RWPE1 (cell line): ENCODE results near the gene ANAPC2.

Experiments used
- CTCF ChIA-PET: fragments of 350-600 bp; sonication (Branson Sonifier 250); formaldehyde crosslinking; extraction: SDS; loops from one replicate; lab custom pipeline; 2021; lab: Yijun Ruan, JAX
- POLR2A ChIA-PET: fragments of 400-600 bp; formaldehyde crosslinking; extraction: SDS; loops from one replicate; lab custom pipeline; 2020; ENCODE audit warnings: antibody characterized with exemption; ENCODE audit not compliant: low non-redundant PET; lab: Yijun Ruan, JAX
- DNase-seq: peaks from one replicate; pipeline ENCODE4 v3.0.0; 2012; ENCODE audit warnings: low spot score
- H3K27ac ChIP-seq: fragments of 450-650 bp; 2 replicates; pipeline ENCODE4 v1.5.1; 2017
- CTCF ChIP-seq: fragments of 450-650 bp; conservative IDR thresholded peaks from 2 replicates; pipeline ENCODE4 v1.5.1; 2017; ENCODE audit warnings: low read depth, mild to moderate bottlenecking

The ANAPC2 gene

GRCh38 chr9:137167277-137167746 is 21.0 kb downstream of the ANAPC2 start:
- DNase-seq = no peak
- CTCF ChIA-PET = no interaction called here
- no peak overlapping the region for H3K27ac ChIP-seq
- POLR2A ChIA-PET = interaction anchor here (0.8 kb wide), 1 partner anchor 22 kb away, joined by 6 read pairs; no protein-coding TSS in a partner anchor
- no peak for TF ChIP-seq CTCF

GRCh38 chr9:137166380-137167229 is 21.8 kb downstream of the ANAPC2 start:
- TF ChIP-seq CTCF = no peak
- ChIA-PET POLR2A (interaction anchor here (0.8 kb wide), 1 partner anchor 23 kb away, joined by 6 read pairs; no protein-coding TSS in a partner anchor), CTCF (interaction anchor here (0.6 to 1.6 kb wide), 6 partner anchors 10 to 136 kb away, joined by 3 to 6 read pairs (median 4); partner anchors contain the start of gene RNF224)
- DNase-seq = no peak
- H3K27ac ChIP-seq = no peak overlapping the region

- CTCF ChIA-PET = interaction anchor here (0.6 to 1.6 kb wide), 7 partner anchors 62 to 940 kb away, joined by 3 to 4 read pairs (median 3); partner anchors contain the start of gene RNF224
- DNase-seq = no peak
- POLR2A ChIA-PET = no interaction called here
- H3K27ac ChIP-seq = no peak overlapping the region
- no peak for TF ChIP-seq CTCF
Measured at GRCh38 chr9:137165250-137165836, 23.0 kb downstream of the ANAPC2 start.

DNA sequence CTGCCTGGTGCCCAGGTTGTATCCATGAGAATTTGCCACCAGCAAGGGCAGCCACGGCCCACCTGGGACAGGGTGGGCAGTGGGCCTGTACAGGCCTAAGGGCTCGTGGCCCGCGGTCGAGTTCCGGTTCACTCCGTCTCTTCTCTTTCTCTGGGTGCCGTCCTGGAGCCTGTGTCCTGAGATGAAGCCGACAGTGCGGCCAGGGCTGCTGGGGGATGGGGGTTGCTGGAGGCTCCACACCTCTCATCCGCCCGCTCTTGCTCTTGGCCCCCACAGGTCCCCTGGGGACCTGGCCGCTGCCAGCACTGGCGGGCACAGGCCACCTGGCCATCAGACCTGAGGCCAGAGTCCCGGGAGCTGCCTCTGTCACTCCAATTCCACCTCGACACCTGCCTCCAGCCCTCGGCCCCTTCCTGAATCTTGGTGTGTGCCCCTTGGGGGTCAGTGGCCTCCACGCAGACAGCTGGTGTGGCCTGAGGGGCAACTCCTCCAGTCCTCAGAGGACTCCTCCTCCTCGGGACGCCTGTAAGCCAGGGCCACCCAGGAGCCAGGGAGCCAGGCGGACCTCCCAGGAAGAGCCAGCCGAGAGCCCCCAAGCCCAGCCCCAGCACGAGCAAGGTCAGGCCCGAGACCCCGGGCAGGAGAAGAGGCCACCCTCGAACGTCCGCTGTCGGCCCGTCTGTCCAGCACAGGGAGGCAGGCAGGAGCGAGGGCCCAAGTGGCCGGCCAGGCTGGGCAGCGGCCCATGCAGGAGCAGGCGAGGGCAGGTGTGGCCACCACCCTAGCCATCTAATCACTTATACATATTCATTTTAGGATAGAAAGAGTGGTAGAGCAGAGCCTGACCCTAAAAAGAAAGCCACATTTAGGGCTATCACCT is 23.8 kb downstream of the ANAPC2 start:
- no peak overlapping the region for H3K27ac ChIP-seq
- ChIA-PET CTCF (interaction anchor here (0.6 to 1.6 kb wide), 3 partner anchors 63 to 111 kb away, joined by 3 to 4 read pairs (median 3); partner anchors contain the start of gene RNF224), POLR2A (no interaction called here)
- TF ChIP-seq CTCF = no peak
- no peak for DNase-seq

- ChIA-PET CTCF (interaction anchor here (1.9 kb wide), 1 partner anchor 13 kb away, joined by 7 read pairs; no protein-coding TSS in a partner anchor), POLR2A (interaction anchor here (1.2 kb wide), 1 partner anchor 63 kb away, joined by 4 read pairs; the partner anchor contains the start of gene RNF224)
- no peak overlapping the region for H3K27ac ChIP-seq
- no peak for TF ChIP-seq CTCF
- DNase-seq = no peak
Measured at GRCh38 chr9:137163805-137164204, 24.6 kb downstream of the ANAPC2 start.
